HUES6 (cell line): ENCODE measurements around the gene ZNF341.

Source experiments
- H3K27ac ChIP-seq: 2 replicates; pipeline ENCODE4 v1.7.0; 2013; ENCODE audit warnings: low read depth, mild to moderate bottlenecking, low read length, inconsistent platforms
- H3K27me3 ChIP-seq: 2 replicates; pipeline ENCODE4 v1.6.1; 2013; ENCODE audit warnings: low read length; ENCODE audit not compliant: control insufficient read depth, insufficient read depth
- H3K36me3 ChIP-seq: 2 replicates; pipeline ENCODE4 v1.6.1; 2013; ENCODE audit warnings: low read length; ENCODE audit not compliant: control insufficient read depth, insufficient read depth
- H3K4me1 ChIP-seq: 2 replicates; pipeline ENCODE4 v1.6.1; 2013; ENCODE audit warnings: low read length; ENCODE audit not compliant: control insufficient read depth, insufficient read depth
- H3K4me3 ChIP-seq: 2 replicates; pipeline ENCODE4 v1.5.1; 2013; ENCODE audit warnings: low read depth, low read length
- H3K9ac ChIP-seq: one replicate; pipeline ENCODE4 v1.6.1; 2013; ENCODE audit warnings: mild to moderate bottlenecking, low read length
- H3K9me3 ChIP-seq: 2 replicates; pipeline ENCODE4 v1.6.1; 2013; ENCODE audit warnings: low read depth, low read length; ENCODE audit not compliant: control insufficient read depth, insufficient read depth

ZNF341 gene

GRCh38 chr20:33732166-33732970, 572 bp downstream of the ZNF341 start:
- peak overlapping the region; percentile 59 for H3K27ac ChIP-seq
- peak overlapping the region; percentile 82 for H3K9ac ChIP-seq
- H3K36me3 ChIP-seq = no peaks in the 10 kb centered on the region
- H3K4me1 ChIP-seq = peaks cover 9% of the 10 kb centered on the region
- peaks cover 13% of the 10 kb centered on the region for H3K9me3 ChIP-seq
- no peaks in the 10 kb centered on the region for H3K27me3 ChIP-seq
- peak overlapping the region; percentile 78 for H3K4me3 ChIP-seq

GRCh38 chr20:33733654-33734576, 2.1 kb downstream of the ZNF341 start:
- peak overlapping the region; percentile 5 for H3K9ac ChIP-seq
- no peaks in the 10 kb centered on the region for H3K27me3 ChIP-seq
- H3K27ac ChIP-seq = no peak overlapping the region
- peaks cover 17% of the 10 kb centered on the region for H3K9me3 ChIP-seq
- no peak overlapping the region for H3K4me3 ChIP-seq
- no peaks in the 10 kb centered on the region for H3K36me3 ChIP-seq
- peaks cover 9% of the 10 kb centered on the region for H3K4me1 ChIP-seq

- no peak overlapping the region for H3K9ac ChIP-seq
- H3K27me3 ChIP-seq = no peaks in the 10 kb centered on the region
- H3K4me3 ChIP-seq = no peak overlapping the region
- H3K27ac ChIP-seq = no peak overlapping the region
- peaks cover 17% of the 10 kb centered on the region for H3K9me3 ChIP-seq
- peaks cover 9% of the 10 kb centered on the region for H3K4me1 ChIP-seq
- no peaks in the 10 kb centered on the region for H3K36me3 ChIP-seq
These were observed 5.2 kb downstream of the ZNF341 start for GRCh38 chr20:33736962-33737361.

GRCh38 chr20:33739493-33739892, 7.7 kb downstream of the ZNF341 start:
- no peak overlapping the region for H3K9ac ChIP-seq
- no peaks in the 10 kb centered on the region for H3K36me3 ChIP-seq
- H3K9me3 ChIP-seq = peaks cover 17% of the 10 kb centered on the region
- no peaks in the 10 kb centered on the region for H3K27me3 ChIP-seq
- no peaks in the 10 kb centered on the region for H3K4me1 ChIP-seq
- no peak overlapping the region for H3K4me3 ChIP-seq
- H3K27ac ChIP-seq = no peak overlapping the region

GRCh38 chr20:33740189-33740588, 8.4 kb downstream of the ZNF341 start:
- H3K27ac ChIP-seq = no peak overlapping the region
- no peaks in the 10 kb centered on the region for H3K4me1 ChIP-seq
- no peak overlapping the region for H3K9ac ChIP-seq
- peaks cover 17% of the 10 kb centered on the region for H3K9me3 ChIP-seq
- H3K4me3 ChIP-seq = no peak overlapping the region
- no peaks in the 10 kb centered on the region for H3K36me3 ChIP-seq
- H3K27me3 ChIP-seq = no peaks in the 10 kb centered on the region

- no peaks in the 10 kb centered on the region for H3K9me3 ChIP-seq
These were observed 12.4 kb downstream of the ZNF341 start for GRCh38 chr20:33744181-33744580.

GRCh38 chr20:33744773-33745385, 13.1 kb downstream of the ZNF341 start:
- no peaks in the 10 kb centered on the region for H3K4me1 ChIP-seq
- H3K9ac ChIP-seq = no peak overlapping the region
- no peaks in the 10 kb centered on the region for H3K9me3 ChIP-seq
- H3K36me3 ChIP-seq = no peaks in the 10 kb centered on the region
- no peaks in the 10 kb centered on the region for H3K27me3 ChIP-seq
- no peak overlapping the region for H3K4me3 ChIP-seq
- no peak overlapping the region for H3K27ac ChIP-seq

More at GRCh38 chr20:33744181-33744580, 12.4 kb downstream of the ZNF341 start:
- H3K36me3 ChIP-seq = no peaks in the 10 kb centered on the region
- H3K4me1 ChIP-seq = no peaks in the 10 kb centered on the region
- H3K9ac ChIP-seq = no peak overlapping the region
- H3K27ac ChIP-seq = no peak overlapping the region
- no peak overlapping the region for H3K4me3 ChIP-seq
- H3K27me3 ChIP-seq = no peaks in the 10 kb centered on the region

- Histone ChIP-seq H3K27me3 (no peaks in the 10 kb centered on the region), H3K36me3 (no peaks in the 10 kb centered on the region), H3K4me1 (no peaks in the 10 kb centered on the region), H3K27ac (no peak overlapping the region), H3K9ac (no peak overlapping the region), H3K9me3 (no peaks in the 10 kb centered on the region), H3K4me3 (no peak overlapping the region)
These were observed 14.7 kb downstream of the ZNF341 start for GRCh38 chr20:33746325-33746998.

- Histone ChIP-seq H3K36me3 (peaks cover 7% of the 10 kb centered on the region; the same call in 1 of the 2 replicates), H3K4me1 (peaks cover 5% of the 10 kb centered on the region), H3K9ac (no peak overlapping the region), H3K4me3 (no peak overlapping the region), H3K9me3 (no peaks in the 10 kb centered on the region), H3K27ac (no peak overlapping the region), H3K27me3 (no peaks in the 10 kb centered on the region)
These were observed 20.0 kb downstream of the ZNF341 start for GRCh38 chr20:33751775-33752174.

GRCh38 chr20:33753143-33753542, 21.3 kb downstream of the ZNF341 start:
- Histone ChIP-seq H3K9me3 (no peaks in the 10 kb centered on the region), H3K36me3 (peaks cover 11% of the 10 kb centered on the region; the same call in 1 of the 2 replicates), H3K4me1 (peaks cover 5% of the 10 kb centered on the region), H3K27me3 (no peaks in the 10 kb centered on the region), H3K9ac (no peak overlapping the region), H3K4me3 (no peak overlapping the region), H3K27ac (no peak overlapping the region)
